NOMO-1 treated with dmso at 0.1 percent for 144 hours (cell line): Measurements from ENCODE around the gene SLC6A8.

Experiments
- DNase-seq: peaks from one replicate; lab custom pipeline; 2025; ENCODE audit not compliant: unreplicated experiment; lab: John Stamatoyannopoulos, UW

Gene SLC6A8

DNA sequence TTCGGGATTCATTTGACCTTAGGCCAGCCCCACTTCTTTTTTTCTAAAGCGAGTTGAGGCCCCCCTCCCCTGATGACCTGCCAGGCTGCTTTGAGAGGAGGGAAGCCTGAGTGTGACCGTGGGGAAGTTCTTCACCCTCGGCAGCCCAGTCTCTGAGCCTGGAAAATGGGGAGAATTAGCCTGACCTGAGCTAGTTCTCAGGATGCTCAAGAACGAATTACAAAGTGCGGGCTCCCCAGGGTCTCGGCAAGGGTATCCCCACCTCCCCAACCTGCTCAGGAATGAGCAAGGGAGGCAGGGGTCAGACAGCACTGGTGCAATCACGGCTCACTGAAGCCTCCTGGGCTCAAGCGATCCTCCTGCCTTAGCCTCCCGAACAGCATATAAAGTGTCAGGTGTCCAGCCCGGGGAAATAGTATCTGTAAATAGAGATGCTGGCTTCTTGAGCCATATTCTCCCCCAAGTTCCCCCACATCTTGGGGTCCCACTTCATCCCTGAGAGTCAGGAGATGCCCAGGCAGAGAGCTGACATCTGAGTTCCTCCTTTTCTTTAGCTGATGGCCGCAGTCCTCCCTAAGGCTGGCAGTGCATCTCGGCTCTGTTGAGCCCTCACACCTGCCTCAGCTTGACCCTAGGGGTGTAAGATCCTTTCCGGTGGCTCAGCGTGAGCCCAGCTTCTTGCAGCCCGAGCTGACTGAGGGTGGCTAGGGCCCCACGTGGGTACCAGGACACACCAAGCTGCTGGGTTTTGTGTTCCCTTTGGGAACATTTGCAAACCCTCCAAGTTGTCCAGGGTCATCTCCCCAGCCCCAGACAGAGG is 39.2 kb upstream of the SLC6A8 start:
- DNase-seq: no peak

DNA sequence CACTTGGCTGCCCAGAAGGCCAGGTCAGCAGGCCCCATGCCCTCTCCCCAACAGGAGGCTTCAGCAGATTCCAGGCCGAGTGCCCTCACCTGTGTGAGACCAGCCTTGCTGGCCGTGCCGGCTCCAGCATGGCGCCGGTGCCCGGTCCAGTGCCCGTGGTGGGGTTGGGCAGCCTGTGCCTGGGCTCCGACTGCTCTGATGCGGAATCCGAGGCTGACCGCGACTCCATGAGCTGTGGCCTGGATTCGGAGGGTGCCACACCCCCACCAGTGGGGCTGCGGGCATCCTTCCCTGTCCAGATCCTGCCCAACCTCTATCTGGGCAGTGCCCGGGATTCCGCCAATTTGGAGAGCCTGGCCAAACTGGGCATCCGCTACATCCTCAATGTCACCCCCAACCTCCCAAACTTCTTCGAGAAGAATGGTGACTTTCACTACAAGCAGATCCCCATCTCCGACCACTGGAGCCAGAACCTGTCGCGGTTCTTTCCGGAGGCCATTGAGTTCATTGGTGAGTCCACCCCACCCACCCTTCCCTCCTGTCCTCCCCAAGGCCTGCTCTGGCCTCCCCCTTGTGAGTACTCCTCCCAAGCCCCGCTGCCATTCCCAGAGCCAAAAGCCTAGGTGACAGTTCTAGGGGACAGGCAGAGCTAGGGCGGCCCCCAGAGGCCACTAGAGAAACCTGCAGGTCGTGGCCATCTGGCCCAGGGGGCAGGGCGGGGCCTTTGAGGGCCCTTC is 38.4 kb upstream of the SLC6A8 start:
- peak; percentile 5 for DNase-seq

DNA sequence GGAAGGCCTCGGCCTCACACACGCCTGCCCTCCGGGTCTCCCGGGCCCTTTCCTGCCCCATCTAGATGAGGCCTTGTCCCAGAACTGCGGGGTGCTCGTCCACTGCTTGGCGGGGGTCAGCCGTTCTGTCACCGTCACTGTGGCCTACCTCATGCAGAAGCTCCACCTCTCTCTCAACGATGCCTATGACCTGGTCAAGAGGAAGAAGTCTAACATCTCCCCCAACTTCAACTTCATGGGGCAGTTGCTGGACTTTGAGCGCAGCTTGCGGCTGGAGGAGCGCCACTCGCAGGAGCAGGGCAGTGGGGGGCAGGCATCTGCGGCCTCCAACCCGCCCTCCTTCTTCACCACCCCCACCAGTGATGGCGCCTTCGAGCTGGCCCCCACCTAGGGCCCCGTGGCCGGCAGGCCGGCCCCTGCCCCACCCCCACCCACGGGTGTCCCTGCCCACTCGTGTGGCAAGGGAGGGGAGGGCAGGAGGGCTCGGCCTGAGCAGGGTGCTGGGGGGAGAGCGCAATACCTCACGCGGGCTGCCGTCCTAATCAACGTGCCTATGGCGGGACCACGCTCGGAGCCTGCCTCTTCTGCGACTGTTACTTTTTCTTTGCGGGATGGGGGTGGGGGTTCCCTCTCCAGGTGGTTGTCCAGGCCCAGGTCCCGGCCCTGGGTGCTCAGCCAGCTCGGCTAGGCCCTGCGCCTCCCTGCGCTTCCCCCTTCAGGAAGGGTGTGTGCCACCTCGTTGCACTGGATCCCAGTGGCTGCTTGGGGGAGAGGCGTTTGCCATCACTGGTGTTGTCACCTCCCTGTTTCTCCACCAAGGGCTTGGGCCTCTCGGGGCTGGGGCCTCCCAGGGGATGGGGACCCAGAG is 37.6 kb upstream of the SLC6A8 start:
- DNase-seq: no peak

DNA sequence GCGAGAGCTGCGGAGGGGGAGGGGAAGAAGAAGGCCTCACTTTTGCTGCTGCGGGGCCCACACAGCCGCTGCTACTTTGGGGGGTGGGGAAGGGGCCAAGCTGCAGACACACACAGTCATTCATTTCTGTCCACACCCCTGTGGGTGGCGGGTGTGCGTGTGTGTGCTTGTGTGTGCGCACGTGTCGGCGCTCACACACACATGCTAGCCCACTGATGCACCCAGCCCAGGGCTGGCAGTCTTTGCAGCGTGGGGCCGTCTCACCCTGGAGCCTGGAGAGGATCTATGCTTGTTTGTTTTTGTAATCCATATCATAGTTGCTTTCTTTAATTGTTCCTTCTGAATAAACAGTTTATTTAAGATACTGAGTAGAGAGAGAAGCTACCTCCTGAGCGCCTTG is 36.8 kb upstream of the SLC6A8 start:
- DNase-seq: no peak

DNA sequence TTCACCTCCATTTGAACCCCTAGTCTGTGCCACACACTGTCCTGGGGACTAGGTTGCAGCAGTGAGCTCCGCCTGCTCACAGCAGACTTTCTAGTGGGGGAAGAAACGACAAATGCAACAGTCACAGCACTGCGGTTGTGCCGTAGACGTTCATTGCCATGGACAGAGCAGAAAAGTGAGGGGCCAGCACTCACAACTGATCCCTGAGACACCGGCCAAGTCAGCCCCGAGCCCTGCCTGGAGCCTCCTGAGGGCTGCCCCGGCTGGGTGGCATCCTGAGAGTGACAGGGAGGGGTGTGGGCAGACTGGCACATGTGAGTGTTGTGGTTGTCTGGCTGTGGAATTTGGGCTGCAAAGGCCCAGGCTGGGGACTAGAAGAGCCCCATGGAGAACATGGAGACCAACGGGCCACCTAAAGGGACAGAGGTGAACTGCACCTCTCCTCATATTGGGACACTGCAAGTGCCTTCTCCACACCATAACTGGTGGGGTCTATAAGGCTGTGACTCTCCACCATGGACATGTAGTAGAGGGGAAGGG is 36.1 kb upstream of the SLC6A8 start:
- DNase-seq: no peak

DNA sequence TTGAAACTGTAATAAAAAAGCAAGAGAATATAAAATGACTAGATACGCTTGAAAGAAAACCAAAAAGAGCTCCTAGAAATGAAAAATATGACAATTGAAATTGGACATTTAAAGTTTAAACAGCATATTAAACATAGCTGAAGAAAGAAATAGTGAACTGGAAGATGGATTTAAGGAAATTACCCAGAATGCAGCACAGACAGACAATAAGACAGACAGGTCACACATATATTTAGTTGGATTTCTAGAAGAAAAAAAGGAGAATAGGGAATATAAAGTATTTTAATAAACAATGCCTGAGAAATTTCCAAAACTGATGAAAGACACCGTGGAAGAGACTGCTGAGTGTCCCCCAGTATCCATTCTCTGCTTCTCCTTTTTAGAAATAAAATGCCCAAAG is 34.2 kb upstream of the SLC6A8 start:
- no peak for DNase-seq

DNA sequence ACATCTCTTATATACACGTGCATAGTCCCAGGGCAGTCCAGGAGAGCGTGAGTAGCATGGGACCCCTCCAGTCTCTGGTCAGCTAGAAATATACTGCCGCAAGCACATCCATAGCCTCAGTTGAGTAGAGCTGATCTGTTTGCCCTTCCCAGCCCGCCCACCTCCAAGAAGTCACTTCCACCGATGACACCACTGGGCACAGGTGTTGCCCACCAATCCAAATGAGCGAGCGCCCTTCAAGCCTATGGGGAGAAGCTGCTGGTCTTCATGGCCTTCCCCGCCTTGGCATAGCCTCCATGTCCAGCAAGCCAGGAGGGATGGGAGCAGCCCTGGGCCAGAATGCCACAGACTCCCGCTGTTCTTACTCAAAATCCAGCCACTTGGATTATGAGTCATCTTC is 30.6 kb upstream of the SLC6A8 start:
- no peak for DNase-seq

DNA sequence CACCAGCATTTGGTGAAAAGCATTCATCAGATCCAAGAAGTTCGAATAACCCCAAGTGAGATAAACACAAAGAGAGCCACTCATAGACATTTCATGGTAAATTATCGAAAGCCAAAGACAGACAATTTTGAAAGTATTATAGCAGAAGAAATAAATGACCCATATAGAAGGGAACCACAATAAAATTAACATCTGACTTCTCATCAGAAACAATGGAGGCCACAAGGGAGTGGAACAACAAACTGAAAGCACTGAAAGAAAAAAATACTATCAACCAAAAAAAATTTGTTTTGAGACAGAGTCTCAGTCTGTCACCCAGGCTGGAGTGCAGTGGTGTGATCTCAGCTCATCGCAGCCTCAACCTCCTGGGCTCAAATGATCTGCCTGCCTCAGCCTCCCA is 28.5 kb upstream of the SLC6A8 start:
- no peak for DNase-seq

DNA sequence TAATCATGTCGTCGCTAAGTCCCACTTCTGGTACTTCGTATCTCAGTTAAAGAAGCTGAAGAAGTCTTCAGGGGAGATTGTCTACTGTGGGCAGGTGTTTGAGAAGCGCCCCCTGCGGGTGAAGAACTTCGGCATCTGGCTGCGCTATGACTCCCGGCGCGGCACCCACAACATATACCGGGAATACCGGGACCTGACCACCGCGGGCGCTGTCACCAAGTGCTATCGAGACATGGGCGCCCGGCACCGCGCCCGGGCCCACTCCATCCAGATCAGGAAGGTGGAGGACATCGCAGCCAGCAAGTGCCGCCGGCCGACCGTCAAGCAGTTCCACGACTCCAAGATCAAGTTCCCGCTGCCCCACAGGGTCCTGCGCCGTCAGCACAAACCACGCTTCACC is 25.5 kb upstream of the SLC6A8 start:
- DNase-seq: no peak

DNA sequence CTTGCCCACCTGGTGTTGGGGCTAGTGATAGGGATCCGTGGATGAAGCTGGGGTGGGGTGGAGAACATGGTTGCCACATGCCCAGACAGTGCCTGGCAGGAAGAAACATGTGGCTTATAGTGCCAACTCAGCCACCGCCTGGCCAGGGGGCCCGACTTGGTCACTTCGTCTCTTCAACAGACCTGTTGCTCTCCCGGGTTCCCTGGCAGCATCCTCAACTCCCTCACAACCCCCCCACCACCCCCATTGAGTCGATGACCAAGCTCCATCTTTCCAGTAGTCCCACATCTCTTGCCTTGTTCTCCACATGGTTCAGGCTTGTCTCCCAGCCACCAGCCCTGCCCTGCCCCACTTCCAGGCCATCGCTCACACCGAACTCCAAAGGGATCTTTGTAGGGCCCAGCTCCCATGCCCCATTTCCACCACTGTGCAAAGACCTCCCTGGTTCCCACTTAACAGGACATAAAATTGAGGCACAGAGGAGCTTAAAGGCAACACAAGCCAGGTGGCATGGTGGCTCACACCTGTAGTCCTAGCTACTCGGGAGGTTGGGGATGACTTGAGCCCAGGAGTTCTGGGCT is 21.9 kb upstream of the SLC6A8 start:
- no peak for DNase-seq

DNA sequence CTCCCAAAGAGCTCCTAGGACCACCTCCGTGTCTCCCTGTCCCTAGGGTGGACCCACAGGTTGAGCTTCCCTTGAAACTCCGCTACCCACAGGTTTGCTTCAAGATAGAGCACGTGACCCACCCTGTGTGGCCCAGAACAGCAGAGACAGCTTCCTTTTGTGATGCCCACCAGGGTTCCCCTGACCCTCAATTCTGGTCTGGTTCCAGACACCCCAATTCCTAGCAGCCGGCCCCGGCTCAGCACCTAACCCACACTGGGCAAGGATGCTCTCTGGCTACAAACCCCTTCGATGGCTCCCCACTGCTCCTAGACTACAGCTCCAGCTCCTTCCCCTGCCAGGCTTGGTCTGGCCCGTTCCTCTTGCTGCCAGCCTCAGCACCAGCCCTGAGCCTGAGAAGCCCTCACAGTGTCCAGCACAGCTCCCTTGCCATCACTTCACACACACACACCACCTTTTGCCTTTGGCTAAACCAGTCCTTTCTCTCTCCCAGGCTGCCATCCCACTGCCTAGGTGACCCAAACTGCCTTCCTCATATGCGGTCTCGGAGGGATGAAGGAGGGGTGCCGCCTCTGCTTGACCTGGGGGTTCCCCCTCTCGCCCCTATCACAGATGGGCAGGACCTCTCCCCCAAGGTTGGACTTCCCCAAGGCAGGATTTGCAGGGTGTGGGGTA is 20.3 kb upstream of the SLC6A8 start:
- no peak for DNase-seq

DNA sequence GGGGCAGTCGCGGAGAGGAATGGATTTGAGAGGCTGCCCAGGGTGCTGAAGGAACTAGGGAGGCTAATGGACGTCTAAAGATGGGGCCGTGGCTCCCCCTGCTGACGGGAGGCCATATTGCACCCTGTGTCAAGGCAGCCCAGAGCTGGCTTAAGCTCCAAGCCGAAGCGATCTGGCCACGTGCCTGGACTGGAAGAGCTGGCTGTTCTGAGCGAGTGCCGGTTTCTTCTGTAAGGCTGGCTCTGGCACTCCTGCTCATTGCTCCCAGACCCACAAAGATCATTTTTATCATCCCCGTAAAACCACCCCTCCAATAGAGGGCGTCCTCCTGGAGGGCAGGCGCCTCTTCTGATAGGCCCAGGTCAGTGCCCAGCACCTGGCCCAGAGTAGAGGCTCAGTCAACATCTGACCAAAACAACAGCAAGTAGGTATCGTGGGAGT is 19.8 kb upstream of the SLC6A8 start:
- peak; percentile 46 for DNase-seq

DNA sequence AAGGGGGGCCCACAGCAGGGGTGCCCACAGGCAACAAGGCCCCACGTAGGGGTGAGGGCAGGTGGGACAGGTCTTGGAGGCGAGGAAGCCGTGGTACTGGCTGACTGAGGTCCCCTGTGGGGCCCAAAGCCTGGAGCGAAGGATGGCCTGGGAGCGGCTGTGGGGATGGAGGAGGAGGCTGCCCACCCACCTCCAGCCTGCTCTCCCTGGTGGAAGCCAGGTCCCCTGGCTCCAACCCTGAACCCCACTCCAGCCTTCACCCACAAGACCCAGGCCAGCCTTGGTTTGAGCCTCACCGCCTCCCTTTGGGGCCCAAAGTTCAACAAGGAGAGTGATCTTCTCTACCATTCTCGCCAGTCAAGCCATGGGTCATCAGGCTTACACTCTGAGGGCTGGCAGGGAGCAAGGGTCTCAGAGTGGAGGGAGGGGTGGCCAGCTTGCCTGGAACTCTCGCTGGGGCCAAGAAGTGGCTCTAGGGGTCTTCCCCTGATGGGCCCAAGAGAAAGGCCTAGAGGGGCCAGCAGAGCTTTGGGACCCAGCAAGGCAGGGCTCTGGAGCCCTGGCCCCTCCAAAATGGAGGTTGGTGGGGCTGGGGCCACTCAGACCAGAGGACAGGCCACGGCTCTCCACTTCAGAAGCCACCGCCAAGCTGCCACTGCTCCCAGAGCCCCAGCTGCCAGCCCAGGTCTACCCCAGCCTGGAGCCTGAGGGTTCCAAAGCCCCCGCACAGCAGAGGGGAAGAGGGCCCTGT is 19.1 kb upstream of the SLC6A8 start:
- no peak for DNase-seq

DNA sequence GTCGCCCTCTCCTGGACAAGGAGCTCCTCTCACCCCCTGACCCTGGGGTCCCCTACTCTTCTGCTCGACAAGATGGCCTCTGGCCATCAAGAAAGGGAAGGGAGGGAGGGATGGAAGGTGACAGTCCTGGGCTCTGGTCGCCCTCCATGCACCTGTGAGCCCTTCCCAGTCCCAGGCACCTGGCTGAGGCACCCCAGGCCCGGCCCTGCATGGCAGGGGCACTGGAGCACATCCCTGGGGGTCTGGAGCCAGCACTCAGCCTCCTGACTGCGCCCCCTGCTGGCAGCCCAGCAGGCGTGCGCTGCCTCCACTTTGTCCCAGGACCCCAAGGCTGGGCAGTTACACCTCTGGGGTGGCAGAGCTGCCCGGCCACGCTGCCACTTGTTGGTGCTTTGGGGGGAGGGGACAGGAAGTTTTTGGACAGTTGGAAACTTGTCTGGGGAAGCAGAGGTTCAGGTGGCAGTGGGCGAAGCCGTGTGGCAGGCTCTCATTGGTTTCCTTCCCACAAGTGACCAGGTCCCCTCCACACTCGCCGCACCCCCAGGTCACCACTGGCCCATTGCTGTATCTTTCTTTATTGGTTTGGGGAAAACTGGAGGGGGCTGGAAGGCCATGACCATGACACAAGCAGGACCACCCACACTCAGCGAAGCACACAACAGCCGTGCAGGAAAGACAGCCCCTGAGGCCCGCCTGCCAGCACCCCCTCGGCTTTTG is 18.4 kb upstream of the SLC6A8 start:
- DNase-seq: no peak

DNA sequence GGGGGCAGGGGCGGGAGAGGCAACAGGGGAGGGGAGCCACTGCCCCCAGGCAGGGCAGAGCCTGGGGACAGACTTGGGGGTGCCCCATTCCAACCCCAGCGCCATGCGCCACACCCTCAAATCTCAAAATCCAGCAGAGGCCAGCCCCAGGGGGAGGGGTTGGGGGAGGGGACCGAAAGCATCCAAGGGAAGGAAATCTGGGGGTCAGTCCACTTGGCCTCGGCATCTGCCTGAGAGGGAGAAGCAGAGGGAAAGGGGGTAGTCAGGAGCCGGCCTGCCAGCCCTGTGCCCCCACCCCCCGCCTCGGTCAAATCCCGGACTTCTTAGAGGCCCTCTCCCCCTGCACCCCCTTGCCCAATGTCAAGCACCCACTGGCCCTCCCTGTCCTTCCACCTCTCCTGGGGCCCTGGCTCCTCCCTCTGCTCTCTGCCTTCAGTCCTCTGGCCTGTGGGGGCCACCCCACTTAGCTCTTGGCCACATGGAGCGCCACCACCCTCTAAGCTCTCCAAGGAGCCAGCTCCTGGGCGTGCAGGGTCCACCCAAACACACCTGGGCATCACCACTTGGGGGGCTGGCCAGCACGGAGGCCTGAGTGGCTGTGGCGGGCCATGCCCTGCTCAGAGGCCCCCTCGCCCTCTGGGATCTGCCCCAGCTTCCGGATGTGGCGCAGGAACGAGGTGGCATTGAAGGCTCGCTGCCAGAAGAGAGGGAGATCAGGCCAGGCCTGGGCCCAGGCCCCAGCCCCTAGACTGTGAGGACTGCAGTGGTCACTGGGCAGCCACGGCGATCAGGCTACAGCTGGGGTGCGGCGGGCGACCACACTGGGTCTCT is 17.6 kb upstream of the SLC6A8 start:
- no peak for DNase-seq

DNA sequence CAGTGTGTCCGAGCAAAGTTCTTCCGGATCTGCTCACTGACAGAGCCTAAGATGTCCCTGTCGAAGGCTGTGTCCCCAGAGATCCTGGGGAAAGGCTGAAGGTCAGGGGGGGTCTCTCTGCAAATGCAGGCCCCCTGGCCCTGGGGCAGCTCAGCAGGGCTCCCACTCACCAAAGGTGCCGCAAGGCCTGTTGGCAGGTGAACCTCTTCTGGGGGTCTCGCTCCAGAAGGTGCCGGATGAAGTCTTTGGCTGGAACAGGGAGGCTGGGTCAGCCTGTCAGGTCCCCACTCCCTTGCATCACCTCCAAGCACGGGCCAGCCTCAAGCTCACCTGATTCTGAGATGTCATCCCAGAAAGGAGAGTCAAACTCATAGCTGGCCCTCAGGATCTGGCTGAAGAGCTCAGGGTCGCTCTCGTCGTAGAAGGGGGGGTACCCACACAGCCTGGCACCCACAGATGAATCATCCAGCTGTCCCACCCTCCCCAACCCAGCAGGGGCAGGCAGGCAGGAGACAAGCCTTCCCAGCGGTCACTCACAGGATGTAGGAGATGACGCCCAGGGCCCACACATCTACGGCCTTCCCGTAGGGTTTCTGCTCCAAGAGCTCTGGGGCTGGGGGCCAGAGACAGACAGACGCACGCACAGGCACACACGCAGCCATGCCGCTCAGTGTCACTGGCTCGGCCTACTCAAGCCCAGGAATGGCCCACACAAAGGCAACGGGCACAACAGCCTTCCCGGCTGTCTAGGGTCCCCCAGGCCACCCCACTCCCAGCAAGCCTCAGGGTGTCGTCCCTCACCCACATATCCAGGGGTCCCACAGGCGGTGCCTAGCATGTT is 16.8 kb upstream of the SLC6A8 start:
- no peak for DNase-seq
